ENCODE results near the gene CCDC102B.

The CCDC102B gene

DNA sequence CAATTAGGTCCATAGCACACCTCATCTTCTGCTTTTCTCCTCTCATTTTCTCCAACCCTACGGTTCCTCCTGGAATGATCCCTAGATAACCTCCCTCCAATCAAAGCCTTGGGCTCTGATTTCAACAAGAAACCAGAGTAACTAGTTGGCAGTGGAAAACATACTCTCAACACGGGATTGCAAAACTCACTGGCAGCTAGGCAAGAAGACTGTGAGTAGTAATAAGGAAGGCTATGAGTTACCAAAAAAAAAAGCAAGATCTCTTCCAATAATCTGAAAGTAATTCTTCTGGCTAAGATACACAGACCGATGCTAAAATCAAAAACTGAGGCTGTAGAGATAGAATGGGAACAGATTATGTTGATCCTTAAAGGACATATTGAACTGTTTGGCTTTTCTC lies 28.4 kb upstream of the CCDC102B start:
- TF ChIP-seq, protein P1, sequence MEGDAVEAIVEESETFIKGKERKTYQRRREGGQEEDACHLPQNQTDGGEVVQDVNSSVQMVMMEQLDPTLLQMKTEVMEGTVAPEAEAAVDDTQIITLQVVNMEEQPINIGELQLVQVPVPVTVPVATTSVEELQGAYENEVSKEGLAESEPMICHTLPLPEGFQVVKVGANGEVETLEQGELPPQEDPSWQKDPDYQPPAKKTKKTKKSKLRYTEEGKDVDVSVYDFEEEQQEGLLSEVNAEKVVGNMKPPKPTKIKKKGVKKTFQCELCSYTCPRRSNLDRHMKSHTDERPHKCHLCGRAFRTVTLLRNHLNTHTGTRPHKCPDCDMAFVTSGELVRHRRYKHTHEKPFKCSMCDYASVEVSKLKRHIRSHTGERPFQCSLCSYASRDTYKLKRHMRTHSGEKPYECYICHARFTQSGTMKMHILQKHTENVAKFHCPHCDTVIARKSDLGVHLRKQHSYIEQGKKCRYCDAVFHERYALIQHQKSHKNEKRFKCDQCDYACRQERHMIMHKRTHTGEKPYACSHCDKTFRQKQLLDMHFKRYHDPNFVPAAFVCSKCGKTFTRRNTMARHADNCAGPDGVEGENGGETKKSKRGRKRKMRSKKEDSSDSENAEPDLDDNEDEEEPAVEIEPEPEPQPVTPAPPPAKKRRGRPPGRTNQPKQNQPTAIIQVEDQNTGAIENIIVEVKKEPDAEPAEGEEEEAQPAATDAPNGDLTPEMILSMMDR (IDR thresholded peaks at IDR 0.05; ENCODE audit: insufficient read depth, low read length, poor library complexity, severe bottlenecking): no peak
- no peak overlapping the region for H3K4me3 ChIP-seq (replicated peaks; ENCODE audit: low read depth, low read length)
- DNase-seq (ENCODE audit: extremely low read depth, insufficient read length): no peak
- H3K36me3 ChIP-seq (ENCODE audit: control insufficient read depth, insufficient read depth, low read length): no peaks in the 10 kb centered on the region
- H3K27me3 ChIP-seq (replicated peaks; ENCODE audit: control insufficient read depth, insufficient read depth, low read length): no peaks in the 10 kb centered on the region

DNA sequence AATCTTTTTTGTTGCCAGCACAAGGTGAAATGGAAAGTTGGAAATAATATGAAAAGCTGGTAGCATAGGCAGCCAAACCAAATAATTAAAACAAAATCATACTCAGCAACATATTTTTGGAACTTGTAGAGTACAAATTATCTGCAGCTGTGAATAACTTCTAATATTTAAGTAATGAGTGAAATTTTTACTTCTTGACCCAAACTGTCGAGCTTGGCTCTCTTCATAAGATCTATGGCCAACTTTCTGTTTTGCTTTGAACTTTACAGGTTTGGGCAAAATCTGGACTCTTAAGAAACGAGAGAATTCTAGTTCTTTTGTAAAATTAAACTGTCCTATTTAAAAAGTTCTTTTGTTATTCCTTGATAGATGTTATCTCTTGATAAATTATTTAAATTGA lies 25.6 kb upstream of the CCDC102B start:
- H3K36me3 ChIP-seq (ENCODE audit: control insufficient read depth, insufficient read depth, low read length): no peaks in the 10 kb centered on the region
- TF ChIP-seq, protein P1 (IDR thresholded peaks at IDR 0.05; ENCODE audit: insufficient read depth, low read length, poor library complexity, severe bottlenecking): no peak
- no peak overlapping the region for H3K4me3 ChIP-seq (replicated peaks; ENCODE audit: low read depth, low read length)
- H3K27me3 ChIP-seq (replicated peaks; ENCODE audit: control insufficient read depth, insufficient read depth, low read length): no peaks in the 10 kb centered on the region
- no peak for DNase-seq (ENCODE audit: extremely low read depth, insufficient read length)

DNA sequence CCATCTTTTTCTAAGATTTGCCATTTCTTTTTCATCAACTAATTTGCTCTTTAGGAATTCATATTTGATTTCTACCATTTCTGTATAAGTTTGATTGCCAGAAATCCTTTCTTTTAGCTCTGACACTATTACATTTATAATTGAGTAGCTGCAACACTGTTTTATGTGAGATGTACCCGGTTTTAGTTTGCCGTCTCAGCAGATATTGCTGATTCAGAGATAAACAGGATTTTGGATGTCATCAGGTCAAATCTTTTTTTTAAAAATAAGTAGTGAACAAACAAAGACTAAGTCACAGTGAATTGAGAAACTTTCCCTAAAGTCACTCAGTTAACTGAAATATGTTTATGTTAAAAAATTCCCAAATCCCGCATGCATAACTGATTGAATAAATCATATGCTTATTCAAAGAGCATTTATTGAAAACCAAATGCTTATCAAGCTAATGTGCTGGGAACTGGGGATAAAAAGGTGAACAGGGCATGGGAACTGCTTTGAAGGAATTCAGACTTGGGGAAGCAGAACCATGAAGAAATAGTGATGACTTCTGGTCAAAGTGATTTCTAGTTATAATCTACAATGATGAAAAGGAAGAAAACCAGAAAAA lies 19.5 kb upstream of the CCDC102B start:
- H3K27me3 ChIP-seq (replicated peaks; ENCODE audit: control insufficient read depth, insufficient read depth, low read length): no peaks in the 10 kb centered on the region
- no peak overlapping the region for H3K4me3 ChIP-seq (replicated peaks; ENCODE audit: low read depth, low read length)
- DNase-seq (ENCODE audit: extremely low read depth, insufficient read length): no peak
- TF ChIP-seq, protein P1 (IDR thresholded peaks at IDR 0.05; ENCODE audit: insufficient read depth, low read length, poor library complexity, severe bottlenecking): no peak
- no peaks in the 10 kb centered on the region for H3K36me3 ChIP-seq (ENCODE audit: control insufficient read depth, insufficient read depth, low read length)

DNA sequence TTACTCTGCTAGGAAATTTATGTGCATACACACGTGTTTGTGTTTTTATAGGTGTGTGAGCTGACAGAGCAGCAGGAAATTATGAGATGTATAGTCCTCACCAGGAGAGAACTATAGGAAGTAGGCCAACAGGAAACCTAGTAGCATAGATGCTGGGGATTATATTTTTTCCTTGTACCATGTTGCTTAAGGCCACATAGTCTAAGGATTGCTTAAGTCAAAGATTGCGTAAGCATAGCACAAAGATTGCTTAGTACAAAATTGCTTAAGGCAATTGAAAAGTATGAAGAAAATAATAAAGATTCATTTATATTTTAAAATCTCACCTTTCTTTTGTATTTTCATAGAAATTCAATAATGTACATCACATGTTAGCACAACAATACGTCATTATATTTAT lies 18.7 kb upstream of the CCDC102B start:
- TF ChIP-seq, protein P1 (IDR thresholded peaks at IDR 0.05; ENCODE audit: insufficient read depth, low read length, poor library complexity, severe bottlenecking): no peak
- no peak for DNase-seq (ENCODE audit: extremely low read depth, insufficient read length)

DNA sequence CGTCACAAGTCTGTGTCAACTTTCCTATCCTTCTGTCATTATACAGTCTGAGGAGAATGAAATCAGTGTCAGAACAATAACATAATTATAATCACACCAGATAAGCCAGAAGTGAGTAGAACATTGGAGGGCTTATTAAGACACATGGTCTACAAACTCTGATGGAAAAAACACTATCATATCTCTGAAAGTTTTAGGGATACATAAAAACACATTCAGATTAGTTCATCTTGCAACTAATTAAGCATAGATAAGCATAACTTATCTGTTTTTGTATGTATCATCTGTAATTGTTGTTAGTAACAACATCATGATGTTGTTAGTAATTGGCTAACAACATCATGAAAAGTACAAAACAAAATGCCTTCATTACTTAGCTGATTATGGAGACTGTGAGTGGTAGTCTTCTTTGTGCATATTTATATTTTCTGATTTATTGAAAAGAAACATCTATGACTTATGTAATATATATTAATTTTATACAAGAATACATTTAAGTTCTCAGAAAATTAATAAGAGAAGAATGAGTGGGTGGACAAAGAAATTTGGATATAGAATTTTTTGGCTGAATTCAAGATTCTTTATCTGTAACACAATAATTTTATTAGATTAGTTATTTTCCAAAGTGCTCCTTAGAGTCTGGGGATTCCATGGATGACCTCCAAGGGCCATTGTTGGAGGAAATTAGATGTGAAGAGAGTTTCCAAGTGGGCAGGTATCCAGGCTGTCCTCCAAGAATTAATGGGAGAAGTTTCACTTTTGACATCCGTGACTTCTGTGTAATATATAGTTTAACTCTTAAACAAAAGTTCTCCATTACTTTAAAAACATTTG lies 16.9 kb upstream of the CCDC102B start:
- Histone ChIP-seq H3K36me3 (ENCODE audit: control insufficient read depth, insufficient read depth, low read length) (no peaks in the 10 kb centered on the region), H3K4me3 (replicated peaks; ENCODE audit: low read depth, low read length) (no peak overlapping the region), H3K27me3 (replicated peaks; ENCODE audit: control insufficient read depth, insufficient read depth, low read length) (no peaks in the 10 kb centered on the region)
- TF ChIP-seq, protein P1 (IDR thresholded peaks at IDR 0.05; ENCODE audit: insufficient read depth, low read length, poor library complexity, severe bottlenecking): no peak
- DNase-seq (ENCODE audit: extremely low read depth, insufficient read length): no peak

More for the DNA sequence above, 18.7 kb upstream of the CCDC102B start:
- Histone ChIP-seq H3K4me3 (replicated peaks; ENCODE audit: low read depth, low read length) (no peak overlapping the region), H3K27me3 (replicated peaks; ENCODE audit: control insufficient read depth, insufficient read depth, low read length) (no peaks in the 10 kb centered on the region), H3K36me3 (ENCODE audit: control insufficient read depth, insufficient read depth, low read length) (no peaks in the 10 kb centered on the region)
